Heart right ventricle (tissue), 16 donors: ENCODE measurements around the gene PLA2G4B. TPM values are rescaled to one million over a fixed set of nuclear protein-coding genes. Genes with fewer than 3 reads are reported as not detected.

Experiments
- ATAC-seq, 8 donors: fragments of 200-7000 bp; cut with Tn5 transposase; one replicate each; pipeline ENCODE4 v1.9.1; 2020; ENCODE audit warnings: mild to moderate bottlenecking in 8 of 8, moderate library complexity in 8 of 8, moderate number of reproducible peaks in 1 of 8
- DNase-seq, 2 donors: peaks; one replicate each; pipeline ENCODE4 v3.0.0-alpha.2; 2020
- H3K27ac ChIP-seq, 10 donors: fragments of 200-600 bp; sonication (generic) in 2 of 10; one replicate each; pipeline versions ENCODE4 v1.5.0 to v1.8.0; 2020 to 2022; ENCODE audit warnings: mild to moderate bottlenecking in 3 of 10
- H3K27me3 ChIP-seq, 7 donors: fragments of 200-600 bp; one replicate each; pipeline ENCODE4 v1.8.0; 2021 to 2022; ENCODE audit warnings: mild to moderate bottlenecking in 2 of 7
- H3K36me3 ChIP-seq, 9 donors: fragments of 200-600 bp; sonication (generic) in 1 of 9; one replicate each; pipeline versions ENCODE4 v1.5.0 to v1.8.0; 2020 to 2022; ENCODE audit warnings: mild to moderate bottlenecking in 2 of 9
- H3K4me1 ChIP-seq, 9 donors: fragments of 200-600 bp; sonication (generic) in 1 of 9; one replicate each; pipeline versions ENCODE4 v1.5.0 to v1.8.0; 2020 to 2022; ENCODE audit warnings: mild to moderate bottlenecking in 4 of 9
- H3K4me3 ChIP-seq, 10 donors: fragments of 200-600 bp; sonication (generic) in 2 of 10; one replicate each; pipeline versions ENCODE4 v1.5.0 to v1.8.0; 2020 to 2022; ENCODE audit warnings: mild to moderate bottlenecking in 7 of 10, moderate library complexity in 2 of 10
- H3K9me3 ChIP-seq, 11 donors: fragments of 200-600 bp in 10 of 11; sonication (generic) in 2 of 11; one replicate each; pipeline versions ENCODE4 v1.5.0 to v1.8.0; 2013 to 2022; ENCODE audit warnings: mild to moderate bottlenecking in 2 of 11, control low read depth in 1 of 11, moderate library complexity in 1 of 11
- WGBS, 2 donors: extraction: QIAGEN DNeasy Blood & Tissue Kit; methylation state at CpG; one replicate each; pipeline ENCODE4 v1.1.7; 2013; ENCODE audit warnings: inconsistent platforms in 1 of 2; 5-methylcytosine and 5-hydroxymethylcytosine counted together
- intact Hi-C, 10 donors: fragments of 100-400 bp; cut with DNase I; formaldehyde crosslinking; loops; one replicate each; pipeline versions ENCODE4 v1.11.1 to v1.14.2; 2022
- polyA plus RNA-seq, 2 donors: library from polyadenylated mRNA; stranded (reverse); fragments of 200-250 nt; gene quantifications; one replicate each; pipeline ENCODE4 v1.2.3, GENCODE V29; 2013
- total RNA-seq, 10 donors: library from RNA; stranded (reverse); fragmentation: NEBNext Ultra II Directional in 3 of 10; extraction: Animal tissue kit (Norgen Biotek cat#: 25700) in 3 of 10; gene quantifications; one replicate each; pipeline versions ENCODE4 v1.2.1 to v1.2.4, GENCODE V29; 2021 to 2023
- TF ChIP-seq, protein P1 (sequence below), 9 donors: fragments of 200-600 bp; sonication (generic) in 2 of 9; IDR thresholded peaks; one replicate each; pipeline versions ENCODE4 v1.5.0 to v1.8.0; 2021 to 2022; ENCODE audit warnings: antibody characterized with exemption in 9 of 9, mild to moderate bottlenecking in 5 of 9, moderate library complexity in 1 of 9
- donor health status: Arrhythmogenic right ventricular cardiomyopathy.
- donor health status: ischemic (EF 13 %, LVEDD 7.1; RV severe dilation, severe dysfunction).
- donor health status: healthy with polysubstance abuse.
- donor health status: DM: no; HTN: yes; CAD: no.
- donor health status: DM: no; HTN: no; CAD: no.
- donor health status: ischemic (EF 25% LVEDD 6.9; RV normal size, moderate dysfunction).
- donor health status: ischemic (EF 25% LVEDD 5.7; RV mildly dilated, moderate dysfunction).
- donor health status: healthy.
- donor health status: DM: yes; HTN: yes; CAD: no.
- donor health status: Ischemic cardiomyopathy.
- donor health status: ischemic (EF 35%, LVEDD 5.7; RV mildly dilated, moderate dysfunction).
- donor health status: nonischemic (EF 11% LVEDD 7.7; RV severe dilation, severe dysfunction).
- donor health status: DM: yes; HTN: yes; CAD: no.
- donor health status: PGD.
- donor health status: ischemic (EF 29% LVEDD 5.4; RV normal size, mild dysfunction).
- donor health status: nonischemic (EF 23%, LVEDD 6.1; RV moderate dilation, normal function).

Gene PLA2G4B
- total and polyA plus RNA-seq, 12 donors: 1.6 to 16.0 (median 3.2) TPM

DNA sequence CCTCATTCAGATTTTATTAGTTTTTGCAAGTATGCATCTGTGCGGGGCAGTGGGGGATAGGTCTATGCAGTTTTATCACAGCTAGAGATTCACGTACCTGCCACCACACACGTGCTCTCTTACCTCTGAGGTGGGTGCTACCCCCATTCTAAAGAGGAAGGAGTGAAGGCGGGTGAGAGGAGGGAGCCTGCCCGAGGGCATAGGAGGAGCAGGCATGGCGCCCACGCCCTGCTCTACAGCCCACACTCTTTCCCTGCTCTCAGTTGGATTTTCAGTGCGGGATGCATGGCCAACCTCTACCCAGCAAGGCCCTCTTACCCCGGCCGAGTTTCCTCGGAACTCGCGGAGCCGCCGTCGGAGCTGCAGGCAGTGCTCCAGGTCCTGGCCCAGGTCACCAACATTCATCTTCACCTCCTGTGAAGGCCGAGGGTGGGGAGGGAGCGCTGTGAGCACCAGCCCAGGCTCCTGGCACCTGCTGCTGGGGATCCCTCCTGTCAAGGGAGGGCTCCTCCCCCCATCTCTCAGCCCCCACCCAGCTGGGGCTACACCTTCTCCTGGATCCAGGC, 26.9 kb downstream of the PLA2G4B start:
- H3K4me1 ChIP-seq: peaks cover 0 to under 1% (median 0%) of the 10 kb centered on the region in 9 donors
- TF ChIP-seq, protein P1, sequence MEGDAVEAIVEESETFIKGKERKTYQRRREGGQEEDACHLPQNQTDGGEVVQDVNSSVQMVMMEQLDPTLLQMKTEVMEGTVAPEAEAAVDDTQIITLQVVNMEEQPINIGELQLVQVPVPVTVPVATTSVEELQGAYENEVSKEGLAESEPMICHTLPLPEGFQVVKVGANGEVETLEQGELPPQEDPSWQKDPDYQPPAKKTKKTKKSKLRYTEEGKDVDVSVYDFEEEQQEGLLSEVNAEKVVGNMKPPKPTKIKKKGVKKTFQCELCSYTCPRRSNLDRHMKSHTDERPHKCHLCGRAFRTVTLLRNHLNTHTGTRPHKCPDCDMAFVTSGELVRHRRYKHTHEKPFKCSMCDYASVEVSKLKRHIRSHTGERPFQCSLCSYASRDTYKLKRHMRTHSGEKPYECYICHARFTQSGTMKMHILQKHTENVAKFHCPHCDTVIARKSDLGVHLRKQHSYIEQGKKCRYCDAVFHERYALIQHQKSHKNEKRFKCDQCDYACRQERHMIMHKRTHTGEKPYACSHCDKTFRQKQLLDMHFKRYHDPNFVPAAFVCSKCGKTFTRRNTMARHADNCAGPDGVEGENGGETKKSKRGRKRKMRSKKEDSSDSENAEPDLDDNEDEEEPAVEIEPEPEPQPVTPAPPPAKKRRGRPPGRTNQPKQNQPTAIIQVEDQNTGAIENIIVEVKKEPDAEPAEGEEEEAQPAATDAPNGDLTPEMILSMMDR (IDR thresholded peaks at IDR 0.05): no peak
- no peak overlapping the region for H3K4me3 ChIP-seq
- H3K27me3 ChIP-seq: no peaks in the 10 kb centered on the region
- WGBS, 2 donors: 89 to 92% methylated on average over 18 of the region's 18 CpGs
- ATAC-seq (no peak), DNase-seq (no peak)
- intact Hi-C loops: no loop called here
- H3K36me3 ChIP-seq: peaks cover 0 to 10% (median 0%) of the 10 kb centered on the region in 9 donors
- no peaks in the 10 kb centered on the region for H3K9me3 ChIP-seq
- H3K27ac ChIP-seq: no peak overlapping the region

DNA sequence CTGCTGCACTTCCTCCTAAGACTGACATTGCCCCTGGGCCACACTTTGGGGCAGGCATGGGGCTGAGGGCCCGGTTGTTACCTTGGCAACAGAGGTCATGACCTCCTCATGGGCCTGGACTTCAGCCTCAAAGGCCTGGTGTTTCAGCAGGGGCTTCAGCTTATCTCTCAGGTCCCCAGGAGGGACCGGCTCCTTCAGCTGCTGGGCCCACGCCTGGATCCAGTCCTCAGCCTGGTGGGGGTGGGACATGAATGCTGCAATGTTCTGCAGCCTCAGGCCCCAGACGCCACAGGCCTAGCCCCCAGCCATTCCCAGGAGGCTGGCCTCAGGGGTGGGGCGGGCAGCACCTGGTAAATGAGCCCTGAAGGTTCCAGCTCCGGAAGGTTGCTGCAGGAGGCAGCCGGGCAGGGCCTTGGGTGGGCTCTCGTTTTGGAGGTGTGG, 27.6 kb downstream of the PLA2G4B start:
- intact Hi-C loops: no loop called here
- no peaks in the 10 kb centered on the region for H3K27me3 ChIP-seq
- no peak overlapping the region for H3K4me3 ChIP-seq
- TF ChIP-seq, protein P1 (IDR thresholded peaks at IDR 0.05): no peak
- H3K36me3 ChIP-seq: peaks cover 0 to 10% (median 0%) of the 10 kb centered on the region in 9 donors
- WGBS, 2 donors: 80 to 85% methylated on average over 8 of the region's 8 CpGs
- ATAC-seq (no peak), DNase-seq (no peak)
- H3K27ac ChIP-seq: no peak overlapping the region
- H3K9me3 ChIP-seq: no peaks in the 10 kb centered on the region
- H3K4me1 ChIP-seq: peaks cover 0 to 8% (median 4%) of the 10 kb centered on the region in 9 donors

DNA sequence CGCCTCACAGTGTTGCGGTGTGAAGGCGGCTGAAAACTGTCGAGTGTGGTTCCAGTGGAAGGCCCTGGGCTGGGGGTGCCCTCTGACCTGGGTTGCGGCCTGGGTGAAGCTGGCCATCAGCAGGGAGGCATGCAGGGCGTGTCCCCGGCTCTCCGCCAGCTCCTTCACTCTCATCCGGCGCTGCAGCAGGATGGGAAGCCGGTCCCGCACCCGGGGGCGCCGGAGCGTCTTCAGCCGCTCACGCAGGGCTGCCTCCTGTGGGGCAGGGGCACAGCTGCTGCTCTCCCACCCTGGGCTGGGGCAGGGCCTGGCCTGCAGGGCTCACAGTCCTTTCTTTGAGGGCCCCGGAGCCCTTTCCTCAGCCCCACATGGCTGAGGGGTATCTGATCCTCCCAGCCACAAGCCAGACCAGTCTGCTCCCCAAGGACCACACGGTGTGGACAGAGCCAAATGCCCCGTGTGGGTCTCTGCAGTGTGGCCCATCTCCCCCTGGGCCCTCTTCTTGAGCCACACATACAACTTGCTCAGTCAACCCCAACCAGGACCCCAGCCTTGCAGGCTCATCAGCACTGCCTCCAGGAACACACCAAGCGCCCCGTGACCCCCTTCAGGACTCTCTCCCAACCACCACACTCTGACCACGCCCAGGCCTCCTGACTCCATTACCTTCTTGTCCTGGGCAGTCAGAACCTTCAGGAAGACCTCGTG, 28.4 kb downstream of the PLA2G4B start:
- Histone ChIP-seq H3K4me1 (peaks cover 0 to 8% (median 4%) of the 10 kb centered on the region in 9 donors), H3K36me3 (peaks cover 0 to 10% (median 0%) of the 10 kb centered on the region in 9 donors), H3K9me3 (no peaks in the 10 kb centered on the region), H3K27me3 (no peaks in the 10 kb centered on the region), H3K4me3 (no peak overlapping the region), H3K27ac (no peak overlapping the region)
- TF ChIP-seq, protein P1 (IDR thresholded peaks at IDR 0.05): no peak
- DNase-seq (no peak), ATAC-seq (no peak)
- WGBS, 2 donors: 89% methylated on average over 25 of the region's 25 CpGs
- intact Hi-C loops: no loop called here

DNA sequence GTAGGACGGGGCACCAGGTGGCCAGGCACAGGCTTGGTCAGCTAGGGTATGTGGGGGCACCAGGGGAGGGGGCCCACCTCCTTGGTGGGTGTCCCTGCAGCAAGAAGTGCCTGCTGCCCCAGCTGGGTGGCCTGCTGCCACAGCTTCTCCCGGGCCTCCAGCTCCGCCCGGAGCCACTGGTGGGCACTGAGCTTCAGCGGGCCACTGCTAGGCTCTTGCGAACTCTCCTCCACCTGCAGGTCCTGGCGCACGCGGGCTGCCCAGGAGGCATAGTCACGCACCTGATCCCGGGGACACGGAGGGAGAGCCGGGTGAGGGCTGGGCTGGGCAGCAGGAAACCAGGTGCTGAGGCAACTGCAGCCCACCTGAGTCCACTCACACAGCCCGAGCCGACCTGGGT, 29.7 kb downstream of the PLA2G4B start:
- Histone ChIP-seq H3K9me3 (no peaks in the 10 kb centered on the region), H3K4me1 (peaks cover 0 to 8% (median 4%) of the 10 kb centered on the region in 9 donors), H3K4me3 (no peak overlapping the region), H3K27me3 (no peaks in the 10 kb centered on the region), H3K36me3 (peaks cover 0 to 10% (median 0%) of the 10 kb centered on the region in 9 donors), H3K27ac (no peak overlapping the region)
- intact Hi-C loops: no loop called here
- WGBS, 2 donors: 98% methylated on average over 15 of the region's 15 CpGs
- TF ChIP-seq, protein P1 (IDR thresholded peaks at IDR 0.05): no peak
- DNase-seq: no peak
- no peak for ATAC-seq
